Mucosa of gallbladder (tissue), 1 donor: ENCODE results near the gene KRT72. TPM values are rescaled to one million over a fixed set of nuclear protein-coding genes. Genes with fewer than 3 reads are reported as not detected.

Experiments
- DNase-seq: peaks from one replicate; pipeline ENCODE4 v3.0.0-alpha.2; 2020; ENCODE audit warnings: low spot score
- total RNA-seq: library from RNA; stranded (reverse); gene quantifications from one replicate; pipeline ENCODE4 v1.2.1, GENCODE V29; 2021
- donor health status: DM: no; HTN: no; CAD: no.

The KRT72 gene
- total RNA-seq, 1 donor from 2014 or later = not detected

- no peak for DNase-seq
Measured at GRCh38 chr12:52543985-52544883, 57.0 kb downstream of the KRT72 start.

DNA sequence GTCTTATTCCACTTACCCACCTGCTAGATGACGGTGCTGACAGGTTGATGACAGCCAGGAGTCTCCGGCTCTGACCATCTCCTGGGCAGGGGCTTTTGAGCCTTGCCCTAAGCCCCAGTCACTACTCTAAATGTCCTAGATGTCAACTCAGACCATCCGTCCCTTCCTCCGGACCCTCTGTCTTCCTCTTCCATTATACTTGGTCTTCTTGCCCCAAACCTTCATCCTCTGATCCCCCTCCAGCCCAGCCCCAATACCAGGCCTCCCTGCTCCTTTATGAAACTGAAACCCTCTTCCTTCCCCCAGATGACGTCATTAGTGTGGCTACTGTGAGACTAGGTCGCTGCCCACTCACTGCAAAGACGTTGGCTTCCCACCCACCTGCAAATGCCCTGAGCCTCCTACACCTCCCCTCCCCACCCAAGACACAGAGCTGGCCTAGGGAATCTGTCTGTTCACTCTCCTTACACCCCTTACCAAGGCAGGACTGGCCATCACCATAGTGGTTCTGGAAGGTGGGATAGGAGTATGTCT, 58.4 kb downstream of the KRT72 start:
- no peak for DNase-seq

GRCh38 chr12:52542157-52542556, 59.1 kb downstream of the KRT72 start:
- no peak for DNase-seq

DNA sequence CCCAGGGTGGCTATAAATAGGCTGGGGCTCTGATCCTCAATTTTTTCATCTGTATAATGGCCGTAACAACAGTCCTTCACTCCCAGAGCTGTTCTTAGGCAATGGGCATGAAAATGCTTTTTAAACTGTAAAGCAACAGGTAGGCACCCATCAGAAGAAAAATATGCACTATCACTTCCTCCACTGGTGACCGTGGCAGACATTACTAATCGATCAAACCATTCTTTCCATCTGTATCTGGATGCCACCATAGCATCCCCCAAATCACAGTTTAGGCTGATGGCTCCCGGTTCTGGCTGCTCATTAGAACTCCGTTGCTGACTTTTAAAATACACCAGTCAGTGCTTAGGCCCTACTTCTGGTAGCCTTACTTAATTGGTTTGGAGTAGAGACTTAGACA, 59.6 kb downstream of the KRT72 start:
- no peak for DNase-seq

GRCh38 chr12:52540531-52540930, 60.7 kb downstream of the KRT72 start:
- DNase-seq = no peak

- DNase-seq = no peak
Measured at GRCh38 chr12:52539821-52540173, 61.5 kb downstream of the KRT72 start.

DNA sequence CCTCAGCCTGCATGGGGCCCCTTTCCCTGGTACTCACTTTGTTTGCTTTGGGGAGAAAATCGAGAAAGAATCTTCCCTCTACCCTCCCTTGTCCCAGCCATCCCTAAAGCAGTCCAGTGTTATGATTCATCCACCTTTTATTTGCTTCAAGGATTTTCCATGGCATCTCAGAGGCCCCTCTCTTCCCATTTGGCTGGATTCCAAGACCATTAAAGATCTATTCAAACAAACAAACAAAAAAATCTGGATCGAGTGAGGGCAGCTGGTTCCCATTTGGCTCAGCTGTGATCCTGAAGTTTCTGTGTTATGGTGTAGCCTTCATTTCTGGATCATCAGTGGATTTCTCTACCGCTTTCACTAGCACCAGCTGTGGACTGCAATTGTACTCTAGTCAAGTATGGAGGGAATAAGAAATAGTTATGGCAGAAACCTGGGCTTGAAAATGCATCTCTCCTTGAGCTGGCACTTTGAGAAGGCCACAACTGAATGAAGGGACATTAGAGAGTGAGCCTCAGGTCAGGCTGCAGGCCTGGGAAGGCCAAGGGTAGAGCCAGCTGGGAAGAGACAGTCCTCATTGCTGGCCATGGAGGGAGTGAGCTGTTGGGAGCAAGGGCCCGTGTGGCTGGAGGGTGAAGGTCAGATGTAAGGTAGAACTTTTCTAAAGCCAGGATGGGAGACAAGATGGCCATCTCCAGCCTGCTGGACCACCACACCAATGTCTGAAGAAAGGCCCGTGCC, 62.0 kb downstream of the KRT72 start:
- DNase-seq = no peak

DNA sequence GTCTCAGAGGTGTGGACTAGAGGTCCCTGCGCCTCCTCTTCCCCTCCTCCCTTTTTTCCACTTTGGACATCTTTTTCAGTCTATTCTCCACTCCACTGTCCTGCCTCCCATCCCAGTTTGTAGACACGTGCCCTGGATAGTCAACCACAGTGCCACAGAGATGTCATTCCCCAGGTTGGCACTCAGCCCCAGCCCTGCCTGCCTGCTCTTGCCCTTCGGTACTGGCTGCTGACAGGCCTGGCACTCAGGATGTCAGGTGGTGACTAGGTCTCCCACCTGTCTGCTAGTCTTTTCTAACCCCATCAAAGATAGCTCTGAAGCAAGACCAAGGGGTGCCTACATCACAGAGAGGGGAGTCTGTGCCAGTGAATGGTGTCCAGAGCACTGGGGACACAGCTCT, 64.2 kb downstream of the KRT72 start:
- DNase-seq = no peak

Other genes with a start within 250 kb of the KRT72 start
- not detected for gene KRT85, start 234.0 kb downstream of the KRT72 start, total RNA-seq
- gene KRT84, start 215.8 kb downstream of the KRT72 start, total RNA-seq = not detected
- not detected for gene KRT82, start 195.1 kb downstream of the KRT72 start, total RNA-seq
- gene KRT75, start 167.1 kb downstream of the KRT72 start, total RNA-seq = not detected
- not detected for gene KRT6B, start 149.3 kb downstream of the KRT72 start, total RNA-seq
- not detected for gene KRT6C, start 127.7 kb downstream of the KRT72 start, total RNA-seq
- gene KRT6A, start 108.2 kb downstream of the KRT72 start, total RNA-seq = not detected
- gene KRT5, start 81.1 kb downstream of the KRT72 start, total RNA-seq = not detected
- not detected for gene KRT71, start 48.3 kb downstream of the KRT72 start, total RNA-seq
- not detected for gene KRT74, start 27.6 kb downstream of the KRT72 start, total RNA-seq
- not detected for gene KRT73, start 17.1 kb upstream of the KRT72 start, total RNA-seq
- gene KRT2, start 50.7 kb upstream of the KRT72 start, total RNA-seq = not detected
- 2.9 TPM for gene KRT1, start 78.9 kb upstream of the KRT72 start, total RNA-seq
- not detected for gene KRT77, start 102.1 kb upstream of the KRT72 start, total RNA-seq
- not detected for gene KRT76, start 175.9 kb upstream of the KRT72 start, total RNA-seq
- not detected for gene KRT3, start 194.7 kb upstream of the KRT72 start, total RNA-seq
- not detected for gene KRT4, start 212.7 kb upstream of the KRT72 start, total RNA-seq
- not detected for gene KRT79, start 232.8 kb upstream of the KRT72 start, total RNA-seq
- not detected for gene KRT78, start 247.5 kb upstream of the KRT72 start, total RNA-seq